CD4-positive, alpha-beta T cell (primary cell): ENCODE results near the gene CACNA2D3. TPM values are rescaled to one million over a fixed set of nuclear protein-coding genes. Genes with fewer than 3 reads are reported as not detected.

Experiments
- ATAC-seq: fragments of 200-7000 bp; cut with Tn5 transposase; one replicate; pipeline ENCODE4 v1.10.0; 2022; ENCODE audit warnings: mild to moderate bottlenecking; ENCODE audit not compliant: poor library complexity
- CTCF ChIA-PET: fragments of 350-600 bp; sonication (Branson Sonifier 250); formaldehyde crosslinking; loops from one replicate; lab custom pipeline; 2021; ENCODE audit warnings: antibody characterized with exemption, inconsistent platforms; lab: Charles Lee
- POLR2A ChIA-PET: fragments of 350-600 bp; sonication (Branson Sonifier 250); formaldehyde crosslinking; loops from one replicate; lab custom pipeline; 2021; ENCODE audit warnings: antibody characterized with exemption, inconsistent platforms; lab: Charles Lee
- DNase-seq, 14 experiments: peaks; one replicate each; pipeline ENCODE4 v3.0.0-alpha.2; 2013 to 2020; ENCODE audit warnings: mixed read lengths in 2 of 14
- H3K27ac ChIP-seq, 2 donors: one replicate each; pipeline versions ENCODE4 v1.5.1 to v1.7.0; 2013; ENCODE audit warnings: low read length in 2 of 2, low read depth in 1 of 2, mild to moderate bottlenecking in 1 of 2
- H3K27me3 ChIP-seq, 2 experiments: 1 replicate in 1 of 2; 2 replicates in 1 of 2; pipeline versions ENCODE4 v1.6.1 to v1.7.0; 2013; ENCODE audit warnings: low read length in 2 of 2, control low read depth in 1 of 2, mild to moderate bottlenecking in 1 of 2, moderate library complexity in 1 of 2; ENCODE audit not compliant: insufficient read depth in 2 of 2, control insufficient read depth in 1 of 2
- H3K36me3 ChIP-seq: one replicate; pipeline ENCODE4 v1.6.1; 2013; ENCODE audit warnings: low read length, control low read depth; ENCODE audit not compliant: insufficient read depth
- H3K4me1 ChIP-seq: one replicate; pipeline ENCODE4 v1.6.1; 2013; ENCODE audit warnings: low read length, control low read depth; ENCODE audit not compliant: insufficient read depth
- H3K4me3 ChIP-seq: one replicate; pipeline ENCODE4 v1.5.1; 2013; ENCODE audit warnings: mild to moderate bottlenecking, low read length, moderate library complexity
- H3K9me3 ChIP-seq, 2 experiments: 1 replicate in 1 of 2; 2 replicates in 1 of 2; pipeline versions ENCODE4 v1.6.1 to v1.7.0; 2013; ENCODE audit warnings: low read length in 2 of 2, mild to moderate bottlenecking in 2 of 2, control low read depth in 1 of 2, moderate library complexity in 1 of 2; ENCODE audit not compliant: control insufficient read depth in 1 of 2, insufficient read depth in 1 of 2
- H3K27ac Mint-ChIP-seq: one replicate; pipeline ENCODE4 v1.8.0; 2020; ENCODE audit warnings: mixed read lengths
- H3K27me3 Mint-ChIP-seq: one replicate; pipeline ENCODE4 v1.8.0; 2021; ENCODE audit warnings: mixed read lengths
- H3K36me3 Mint-ChIP-seq: one replicate; pipeline ENCODE4 v1.8.0; 2021; ENCODE audit warnings: low read depth, mixed read lengths
- H3K4me1 Mint-ChIP-seq: one replicate; pipeline ENCODE4 v1.8.0; 2021; ENCODE audit warnings: low read depth, mixed read lengths
- H3K4me3 Mint-ChIP-seq: one replicate; pipeline ENCODE4 v1.8.0; 2020; ENCODE audit warnings: mild to moderate bottlenecking, mixed read lengths
- H3K9me3 Mint-ChIP-seq: one replicate; pipeline ENCODE4 v1.8.0; 2020; ENCODE audit warnings: mixed read lengths
- intact Hi-C, 2 experiments: fragments of 100-400 bp; cut with DNase I in 1 of 2; cut with micrococcal nuclease in 1 of 2; formaldehyde crosslinking; loops; one replicate each; pipeline versions ENCODE4 v1.15.1 to v1.9.0; 2023 to 2025; cut with DNase I, micrococcal nuclease
- total RNA-seq, 174 experiments: library from RNA in 2 of 174; stranded (reverse) in 2 of 174; gene quantifications; one replicate each; pipeline ENCODE4 v1.2.3 and lab custom pipeline; 2021 to 2026
- TF ChIP-seq, protein P1 (sequence below): fragments of 200-600 bp; IDR thresholded peaks from one replicate; pipeline ENCODE4 v1.8.0; 2022; ENCODE audit warnings: antibody characterized with exemption, mild to moderate bottlenecking

CACNA2D3 gene
- total RNA-seq, 2 experiments from 2014 or later, result 0.08 TPM; not detected in 1

GRCh38 chr3:54433846-54434245 is 311.5 kb downstream of the CACNA2D3 start:
- no peaks in the 10 kb centered on the region for H3K4me1 Mint-ChIP-seq
- no peak for ATAC-seq
- CTCF ChIA-PET, result no interaction called here
- Histone ChIP-seq H3K27me3 (no peaks in the 10 kb centered on the region), H3K4me1 (no peaks in the 10 kb centered on the region), H3K27ac (no peak overlapping the region), H3K9me3 (peaks cover 0 to 3% of the 10 kb centered on the region in 2 experiments), H3K36me3 (no peaks in the 10 kb centered on the region), H3K4me3 (no peak overlapping the region)
- TF ChIP-seq, protein P1, sequence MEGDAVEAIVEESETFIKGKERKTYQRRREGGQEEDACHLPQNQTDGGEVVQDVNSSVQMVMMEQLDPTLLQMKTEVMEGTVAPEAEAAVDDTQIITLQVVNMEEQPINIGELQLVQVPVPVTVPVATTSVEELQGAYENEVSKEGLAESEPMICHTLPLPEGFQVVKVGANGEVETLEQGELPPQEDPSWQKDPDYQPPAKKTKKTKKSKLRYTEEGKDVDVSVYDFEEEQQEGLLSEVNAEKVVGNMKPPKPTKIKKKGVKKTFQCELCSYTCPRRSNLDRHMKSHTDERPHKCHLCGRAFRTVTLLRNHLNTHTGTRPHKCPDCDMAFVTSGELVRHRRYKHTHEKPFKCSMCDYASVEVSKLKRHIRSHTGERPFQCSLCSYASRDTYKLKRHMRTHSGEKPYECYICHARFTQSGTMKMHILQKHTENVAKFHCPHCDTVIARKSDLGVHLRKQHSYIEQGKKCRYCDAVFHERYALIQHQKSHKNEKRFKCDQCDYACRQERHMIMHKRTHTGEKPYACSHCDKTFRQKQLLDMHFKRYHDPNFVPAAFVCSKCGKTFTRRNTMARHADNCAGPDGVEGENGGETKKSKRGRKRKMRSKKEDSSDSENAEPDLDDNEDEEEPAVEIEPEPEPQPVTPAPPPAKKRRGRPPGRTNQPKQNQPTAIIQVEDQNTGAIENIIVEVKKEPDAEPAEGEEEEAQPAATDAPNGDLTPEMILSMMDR, result no peak
- H3K4me3 Mint-ChIP-seq, result no peak overlapping the region
- peaks cover 3% of the 10 kb centered on the region for H3K9me3 Mint-ChIP-seq
- intact Hi-C loops, result no loop called here
- POLR2A ChIA-PET, result no interaction called here
- H3K27ac Mint-ChIP-seq, result no peak overlapping the region
- no peaks in the 10 kb centered on the region for H3K36me3 Mint-ChIP-seq
- peaks cover 7% of the 10 kb centered on the region for H3K27me3 Mint-ChIP-seq
- DNase-seq, result no peak

DNA sequence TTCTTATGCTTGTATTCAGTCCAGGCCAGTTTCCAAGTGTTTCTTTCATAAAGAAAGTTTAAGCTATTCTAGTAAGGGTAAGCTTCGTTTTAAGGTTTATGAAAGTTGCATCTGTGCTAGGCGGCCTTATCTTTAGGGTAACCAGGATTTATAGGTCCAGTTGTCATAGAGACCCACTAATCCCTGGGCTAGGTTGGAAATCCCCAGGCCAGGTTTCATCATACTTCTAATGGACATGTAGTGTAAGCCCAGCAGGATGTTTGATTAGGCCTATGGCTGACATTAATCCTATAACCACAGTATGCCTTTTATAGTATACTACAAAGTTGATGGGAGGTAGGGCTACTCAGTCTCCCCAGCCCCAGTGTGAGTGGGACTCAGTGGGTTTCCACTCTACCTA is 312.4 kb downstream of the CACNA2D3 start:
- H3K27ac Mint-ChIP-seq, result no peak overlapping the region
- H3K27me3 ChIP-seq, result no peaks in the 10 kb centered on the region
- TF ChIP-seq, protein P1, result no peak
- H3K9me3 Mint-ChIP-seq, result peaks cover 3% of the 10 kb centered on the region
- peaks cover 0 to 3% of the 10 kb centered on the region in 2 experiments for H3K9me3 ChIP-seq
- peaks cover under 1% of the 10 kb centered on the region for H3K27me3 Mint-ChIP-seq
- DNase-seq, result no peak
- intact Hi-C loops, result no loop called here
- no peak overlapping the region for H3K4me3 ChIP-seq
- no peaks in the 10 kb centered on the region for H3K4me1 Mint-ChIP-seq
- no peak overlapping the region for H3K4me3 Mint-ChIP-seq
- no peaks in the 10 kb centered on the region for H3K36me3 Mint-ChIP-seq
- no peak for ATAC-seq
- H3K27ac ChIP-seq, result no peak overlapping the region
- H3K4me1 ChIP-seq, result no peaks in the 10 kb centered on the region
- ChIA-PET POLR2A (no interaction called here), CTCF (no interaction called here)
- no peaks in the 10 kb centered on the region for H3K36me3 ChIP-seq

GRCh38 chr3:54437271-54437670 is 314.9 kb downstream of the CACNA2D3 start:
- H3K27me3 ChIP-seq, result no peaks in the 10 kb centered on the region
- no peak for ATAC-seq
- Mint-ChIP-seq H3K27ac (no peak overlapping the region), H3K4me3 (no peak overlapping the region), H3K9me3 (peaks cover 7% of the 10 kb centered on the region), H3K36me3 (no peaks in the 10 kb centered on the region), H3K27me3 (no peaks in the 10 kb centered on the region), H3K4me1 (no peaks in the 10 kb centered on the region)
- TF ChIP-seq, protein P1, result no peak
- ChIA-PET POLR2A (no interaction called here), CTCF (no interaction called here)
- H3K27ac ChIP-seq, result no peak overlapping the region
- no peaks in the 10 kb centered on the region for H3K9me3 ChIP-seq
- no peak overlapping the region for H3K4me3 ChIP-seq
- intact Hi-C loops, result no loop called here
- DNase-seq, result no peak
- H3K36me3 ChIP-seq, result no peaks in the 10 kb centered on the region
- no peaks in the 10 kb centered on the region for H3K4me1 ChIP-seq
